ENCODE results near the gene RABGAP1. TPM values are rescaled to one million over a fixed set of nuclear protein-coding genes. Genes with fewer than 3 reads are reported as not detected.

RABGAP1 gene
- total RNA-seq, 1 experiment from 2014 or later = 64.0 TPM

DNA sequence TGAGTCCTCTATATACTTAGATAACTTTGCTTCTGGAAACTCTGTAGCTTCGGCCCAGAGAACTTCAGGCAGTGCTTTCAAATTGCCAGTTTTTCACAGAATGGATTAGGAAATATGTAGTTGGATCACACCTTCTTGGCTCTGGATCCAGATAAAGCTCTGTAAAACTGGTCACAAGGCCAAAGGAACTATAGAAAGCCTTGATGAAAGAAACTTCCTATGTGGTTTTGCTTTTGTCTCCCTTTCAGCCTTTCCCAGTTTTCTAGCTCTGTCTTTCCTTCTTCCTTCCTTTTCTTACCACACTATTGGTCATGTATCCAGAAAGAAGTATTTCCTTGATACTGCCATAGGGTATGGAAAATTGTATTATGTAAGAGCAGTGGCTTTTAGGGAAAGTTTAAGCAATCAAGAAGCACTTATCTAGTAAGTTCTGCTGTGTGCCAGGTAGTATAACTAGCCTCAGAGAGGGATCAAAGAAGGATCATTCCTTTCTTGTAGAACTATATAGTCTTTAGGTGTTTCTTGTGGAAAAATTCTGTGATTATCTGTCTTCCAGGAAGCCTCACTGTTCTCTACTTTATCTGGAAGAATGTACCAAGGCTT lies 98.9 kb downstream of the RABGAP1 start:
- Histone ChIP-seq H3K4me1 (ENCODE audit: insufficient read depth, low read length, poor library complexity, severe bottlenecking) (peaks cover 10% of the 10 kb centered on the region), H3K9me3 (ENCODE audit: low read depth, low read length, poor library complexity, severe bottlenecking) (peaks cover 6% of the 10 kb centered on the region), H3K36me3 (ENCODE audit: insufficient read depth, low read length, poor library complexity, severe bottlenecking) (peaks cover 14% of the 10 kb centered on the region), H3K4me3 (ENCODE audit: low read depth, low read length, poor library complexity, severe bottlenecking) (no peak overlapping the region), H3K27me3 (replicated peaks; ENCODE audit: insufficient read depth, low read depth, low read length, poor library complexity) (no peaks in the 10 kb centered on the region), H3K27ac (ENCODE audit: low read depth, low read length, poor library complexity, severe bottlenecking) (no peak overlapping the region)
- POLR2A ChIA-PET (ENCODE audit: low non-redundant PET) = no interaction called here
- no peak for TF ChIP-seq EZH2 (IDR thresholded peaks at IDR 0.05; ENCODE audit: borderline replicate concordance, low read depth, low read length, poor library complexity, severe bottlenecking)
- CTCF ChIA-PET = no interaction called here
- intact Hi-C loops (cut with micrococcal nuclease; ENCODE audit: unreplicated experiment) = no loop called here
- no peak for DNase-seq (ENCODE audit: low spot score)
- BruUV-seq (replicated peaks) = no TSS peak

- H3K4me3 ChIP-seq (ENCODE audit: low read depth, low read length, poor library complexity, severe bottlenecking) = no peak overlapping the region
- DNase-seq (ENCODE audit: low spot score) = no peak
- intact Hi-C loops (cut with micrococcal nuclease; ENCODE audit: unreplicated experiment) = no loop called here
- no peak overlapping the region for H3K27ac ChIP-seq (ENCODE audit: low read depth, low read length, poor library complexity, severe bottlenecking)
- no TSS peak for BruUV-seq (replicated peaks)
- peaks cover 18% of the 10 kb centered on the region for H3K4me1 ChIP-seq (ENCODE audit: insufficient read depth, low read length, poor library complexity, severe bottlenecking)
- peaks cover 6% of the 10 kb centered on the region for H3K9me3 ChIP-seq (ENCODE audit: low read depth, low read length, poor library complexity, severe bottlenecking)
- H3K27me3 ChIP-seq (replicated peaks; ENCODE audit: insufficient read depth, low read depth, low read length, poor library complexity) = no peaks in the 10 kb centered on the region
- ChIA-PET CTCF (no interaction called here), POLR2A (ENCODE audit: low non-redundant PET) (no interaction called here)
- peaks cover 14% of the 10 kb centered on the region for H3K36me3 ChIP-seq (ENCODE audit: insufficient read depth, low read length, poor library complexity, severe bottlenecking)
- TF ChIP-seq CTCF (conservative IDR thresholded peaks at IDR 0.05; ENCODE audit: low read depth, low read length) = no peak
- no peak for TF ChIP-seq EZH2 (IDR thresholded peaks at IDR 0.05; ENCODE audit: borderline replicate concordance, low read depth, low read length, poor library complexity, severe bottlenecking)
These were observed 100.0 kb downstream of the RABGAP1 start for GRCh38 chr9:123040801-123041200.

DNA sequence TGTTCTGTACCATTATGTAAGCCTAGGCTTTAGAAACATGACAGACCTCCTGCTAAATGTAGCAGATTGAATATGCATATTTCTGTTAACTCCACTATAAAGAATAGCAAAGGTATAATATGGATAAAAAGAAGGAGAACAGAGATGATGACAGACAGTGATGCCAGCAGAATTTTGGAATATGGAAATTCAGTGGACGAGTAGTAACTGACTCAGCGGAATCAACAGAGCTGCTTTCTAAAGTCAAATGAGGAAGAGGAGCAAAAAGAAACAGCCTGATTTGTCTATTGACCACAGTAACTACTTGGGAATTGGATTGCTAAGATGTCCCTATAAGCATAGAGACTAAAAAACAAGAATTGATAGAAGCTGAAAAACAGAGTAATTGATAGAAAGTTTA lies 100.7 kb downstream of the RABGAP1 start:
- POLR2A ChIA-PET (ENCODE audit: low non-redundant PET) = no interaction called here
- BruUV-seq (replicated peaks) = no TSS peak

More for the DNA sequence above, 100.7 kb downstream of the RABGAP1 start:
- H3K27me3 ChIP-seq (replicated peaks; ENCODE audit: insufficient read depth, low read depth, low read length, poor library complexity) = no peaks in the 10 kb centered on the region
- H3K4me3 ChIP-seq (ENCODE audit: low read depth, low read length, poor library complexity, severe bottlenecking) = no peak overlapping the region
- H3K9me3 ChIP-seq (ENCODE audit: low read depth, low read length, poor library complexity, severe bottlenecking) = peaks cover 6% of the 10 kb centered on the region
- DNase-seq (ENCODE audit: low spot score) = no peak
- CTCF ChIA-PET = no interaction called here
- intact Hi-C loops (cut with micrococcal nuclease; ENCODE audit: unreplicated experiment) = no loop called here
- H3K4me1 ChIP-seq (ENCODE audit: insufficient read depth, low read length, poor library complexity, severe bottlenecking) = peaks cover 25% of the 10 kb centered on the region
- H3K36me3 ChIP-seq (ENCODE audit: insufficient read depth, low read length, poor library complexity, severe bottlenecking) = peaks cover 14% of the 10 kb centered on the region
- TF ChIP-seq CTCF (conservative IDR thresholded peaks at IDR 0.05; ENCODE audit: low read depth, low read length) (no peak), EZH2 (IDR thresholded peaks at IDR 0.05; ENCODE audit: borderline replicate concordance, low read depth, low read length, poor library complexity, severe bottlenecking) (no peak)
- H3K27ac ChIP-seq (ENCODE audit: low read depth, low read length, poor library complexity, severe bottlenecking) = no peak overlapping the region

Measured in A673 (cell line).